ENCODE data around the gene DECR2.

DECR2 gene

DNA sequence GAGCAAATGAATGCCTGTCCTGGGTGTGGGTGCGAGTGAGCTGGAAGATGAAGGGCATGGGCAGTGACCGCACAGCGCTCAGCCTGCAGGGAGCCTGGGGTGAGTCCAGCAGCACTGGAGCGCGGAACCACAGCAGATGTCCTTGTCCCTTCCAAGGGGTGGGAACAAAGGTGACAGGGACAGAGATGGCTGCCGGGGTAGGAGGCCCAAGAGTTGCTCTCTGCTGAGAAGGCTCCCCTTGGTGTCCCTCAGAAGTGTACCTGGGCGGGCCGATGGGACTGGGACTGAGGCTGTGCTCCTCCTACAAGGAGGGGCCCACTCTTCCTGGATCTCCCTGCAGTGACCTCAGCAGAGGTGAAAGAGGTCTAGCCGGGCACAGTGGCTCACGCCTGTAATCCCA lies 12.3 kb upstream of the DECR2 start:
- H3K4me3 ChIP-seq, result no peak overlapping the region

DNA sequence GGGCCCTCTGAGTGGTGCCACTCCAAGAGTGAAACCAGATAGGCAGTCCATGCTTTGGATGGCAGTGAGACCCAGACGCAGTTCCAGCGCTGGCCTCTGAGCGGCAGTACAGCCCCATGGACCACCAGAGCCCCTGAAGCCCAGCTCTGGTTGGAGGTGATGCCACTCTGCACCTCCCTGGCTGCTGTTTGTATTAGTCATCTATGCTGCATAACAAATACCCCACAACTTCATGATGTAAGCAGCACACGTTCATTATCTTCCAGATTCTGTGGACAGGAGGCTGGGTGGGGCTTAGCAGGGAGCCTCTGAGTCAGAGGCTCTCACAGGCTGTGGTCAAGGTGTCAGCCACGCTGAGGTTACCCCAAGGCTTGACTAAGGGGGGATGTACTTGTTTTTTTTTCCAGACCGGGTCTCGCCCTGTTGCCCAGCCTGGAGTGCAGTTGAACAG lies 9.8 kb upstream of the DECR2 start:
- H4K20me1 ChIP-seq, result no peaks in the 10 kb centered on the region
- no peak for TF ChIP-seq Cebpa-rat (IDR thresholded peaks at IDR 0.05)
- H3K9me3 ChIP-seq, result no peaks in the 10 kb centered on the region
- H3K27ac ChIP-seq, result no peak overlapping the region
- no peak overlapping the region for H3K4me2 ChIP-seq
- H3K36me3 ChIP-seq, result no peaks in the 10 kb centered on the region
- H3K27me3 ChIP-seq, result no peaks in the 10 kb centered on the region
- peaks cover 19% of the 10 kb centered on the region for H3K4me1 ChIP-seq
- H3K9ac ChIP-seq, result no peak overlapping the region
- no peak overlapping the region for H3K4me3 ChIP-seq

More for the DNA sequence above, 12.3 kb upstream of the DECR2 start:
- H3K27me3 ChIP-seq, result no peaks in the 10 kb centered on the region
- TF ChIP-seq Cebpa-rat (IDR thresholded peaks at IDR 0.05), result no peak
- no peaks in the 10 kb centered on the region for H3K36me3 ChIP-seq
- no peaks in the 10 kb centered on the region for H3K9me3 ChIP-seq
- peaks cover 19% of the 10 kb centered on the region for H3K4me1 ChIP-seq
- H3K27ac ChIP-seq, result no peak overlapping the region
- no peak overlapping the region for H3K4me2 ChIP-seq
- H4K20me1 ChIP-seq, result no peaks in the 10 kb centered on the region
- H3K9ac ChIP-seq, result no peak overlapping the region

- H3K36me3 ChIP-seq, result no peaks in the 10 kb centered on the region
- no peak overlapping the region for H3K9ac ChIP-seq
- no peaks in the 10 kb centered on the region for H3K9me3 ChIP-seq
- H3K4me3 ChIP-seq, result no peak overlapping the region
- H3K4me2 ChIP-seq, result no peak overlapping the region
- no peak overlapping the region for H3K27ac ChIP-seq
- H4K20me1 ChIP-seq, result no peaks in the 10 kb centered on the region
- no peaks in the 10 kb centered on the region for H3K27me3 ChIP-seq
- H3K4me1 ChIP-seq, result peaks cover 19% of the 10 kb centered on the region
- no peak for TF ChIP-seq Cebpa-rat (IDR thresholded peaks at IDR 0.05)
These were observed 9.1 kb upstream of the DECR2 start for GRCh38 chr16:392450-393030.

DNA sequence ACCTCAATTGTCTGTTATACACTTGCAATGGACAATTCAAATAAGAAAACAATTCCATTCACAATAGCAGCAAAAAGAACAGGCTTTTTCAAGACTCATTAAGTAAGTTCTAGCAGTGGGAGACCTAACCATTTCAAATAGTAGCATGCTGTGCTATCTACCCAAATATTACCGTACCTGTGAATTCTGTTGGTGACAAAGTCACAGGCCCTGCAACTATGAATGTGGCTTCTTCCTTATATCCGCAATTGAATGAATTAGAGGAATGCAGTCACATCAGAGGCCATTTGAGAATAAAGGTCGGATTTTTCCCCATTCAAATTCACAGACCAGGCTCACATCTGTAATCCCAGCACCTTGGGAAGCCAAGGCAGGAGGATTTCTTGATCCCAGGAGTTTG lies 5.5 kb upstream of the DECR2 start:
- Histone ChIP-seq H3K4me3 (peak overlapping the region; percentile 81), H3K4me1 (peaks cover 51% of the 10 kb centered on the region), H3K27me3 (no peaks in the 10 kb centered on the region), H3K9ac (no peak overlapping the region; the same call in 1 of the 2 replicates), H3K27ac (no peak overlapping the region), H3K9me3 (no peaks in the 10 kb centered on the region), H3K36me3 (peaks cover 26% of the 10 kb centered on the region), H4K20me1 (peaks cover 28% of the 10 kb centered on the region), H3K4me2 (peak overlapping the region; percentile 79)
- no peak for TF ChIP-seq Cebpa-rat (IDR thresholded peaks at IDR 0.05)

GRCh38 chr16:396605-397004 lies 5.1 kb upstream of the DECR2 start:
- Histone ChIP-seq H3K4me1 (peaks cover 51% of the 10 kb centered on the region), H3K9ac (peak overlapping the region; percentile 57), H3K4me2 (peak overlapping the region; percentile 79), H3K27ac (no peak overlapping the region; the same call in 1 of the 2 replicates), H3K36me3 (peaks cover 26% of the 10 kb centered on the region), H3K27me3 (no peaks in the 10 kb centered on the region), H3K9me3 (no peaks in the 10 kb centered on the region), H3K4me3 (peak overlapping the region; percentile 81), H4K20me1 (peaks cover 28% of the 10 kb centered on the region)
- no peak for TF ChIP-seq Cebpa-rat (IDR thresholded peaks at IDR 0.05)

GRCh38 chr16:397135-397661 lies 4.5 kb upstream of the DECR2 start, which contains the start of gene NME4:
TSS of gene NME4 (plus strand) at chr16:397199. CDS start at chr16:397223, 24 bp downstream.
- no peaks in the 10 kb centered on the region for H3K9me3 ChIP-seq
- peak within 1 kb of the TSS; percentile 81 for H3K4me3 ChIP-seq
- peak within 1 kb of the TSS; percentile 92 for H3K9ac ChIP-seq
- peak within 1 kb of the TSS; percentile 95 for H3K27ac ChIP-seq
- peaks cover 26% of the 10 kb centered on the region for H3K36me3 ChIP-seq
- no peaks in the 10 kb centered on the region for H3K27me3 ChIP-seq
- H4K20me1 ChIP-seq, result peaks cover 28% of the 10 kb centered on the region
- peak within 1 kb of the TSS; percentile 95 for H3K4me2 ChIP-seq
- peaks cover 53% of the 10 kb centered on the region for H3K4me1 ChIP-seq
- TF ChIP-seq Cebpa-rat (IDR thresholded peaks at IDR 0.05), result no peak

DNA sequence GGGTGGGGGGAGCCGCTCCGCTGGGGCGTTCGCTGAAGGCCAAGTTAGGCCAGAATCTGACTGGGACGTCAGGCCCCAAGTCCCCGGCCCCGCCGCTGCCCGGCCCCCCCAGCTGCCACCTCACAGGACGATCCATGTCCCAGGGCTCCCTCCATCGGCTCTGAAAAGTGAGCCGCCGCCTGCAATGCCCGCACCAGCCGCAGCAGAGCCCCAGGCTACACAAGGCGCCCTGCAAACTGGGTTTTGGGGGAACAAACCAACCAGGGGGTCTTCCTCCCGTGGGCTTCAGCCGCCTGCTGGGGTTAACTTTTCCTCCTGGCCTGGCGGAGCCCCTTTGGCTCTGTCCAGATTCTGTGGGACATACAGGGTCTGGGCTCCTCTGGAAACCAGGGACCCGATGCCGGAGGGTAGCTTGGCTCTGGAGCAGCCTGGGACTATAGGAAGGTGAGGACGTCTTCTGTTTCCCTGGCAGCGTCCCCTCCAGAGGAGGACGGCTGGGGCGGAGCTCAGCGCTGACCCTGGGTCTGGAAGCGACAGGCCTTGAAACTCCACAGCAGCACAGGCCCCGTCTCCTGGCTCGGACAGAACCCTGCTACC lies 3.9 kb upstream of the DECR2 start:
- Histone ChIP-seq H3K4me3 (peak overlapping the region; percentile 40), H3K27ac (peak overlapping the region; percentile 35; the same call in 1 of the 2 replicates), H3K4me2 (peak overlapping the region; percentile 95), H3K4me1 (peaks cover 59% of the 10 kb centered on the region), H3K27me3 (no peaks in the 10 kb centered on the region), H3K9ac (0 out of 2 replicates have a peak overlapping the region, but pooled peaks have one; percentile 24), H4K20me1 (peaks cover 28% of the 10 kb centered on the region), H3K36me3 (peaks cover 26% of the 10 kb centered on the region), H3K9me3 (no peaks in the 10 kb centered on the region)
- no peak for TF ChIP-seq Cebpa-rat (IDR thresholded peaks at IDR 0.05)

GRCh38 chr16:398561-399339 lies 2.9 kb upstream of the DECR2 start:
- H3K27ac ChIP-seq, result no peak overlapping the region
- peak overlapping the region; percentile 24; the same call in 1 of the 2 replicates for H3K9ac ChIP-seq
- H3K4me2 ChIP-seq, result peak overlapping the region; percentile 95
- no peak for TF ChIP-seq Cebpa-rat (IDR thresholded peaks at IDR 0.05)
- H3K9me3 ChIP-seq, result no peaks in the 10 kb centered on the region
- no peak overlapping the region for H3K4me3 ChIP-seq
- no peaks in the 10 kb centered on the region for H3K27me3 ChIP-seq
- peaks cover 26% of the 10 kb centered on the region for H3K36me3 ChIP-seq
- H3K4me1 ChIP-seq, result peaks cover 62% of the 10 kb centered on the region
- H4K20me1 ChIP-seq, result peaks cover 28% of the 10 kb centered on the region

DNA sequence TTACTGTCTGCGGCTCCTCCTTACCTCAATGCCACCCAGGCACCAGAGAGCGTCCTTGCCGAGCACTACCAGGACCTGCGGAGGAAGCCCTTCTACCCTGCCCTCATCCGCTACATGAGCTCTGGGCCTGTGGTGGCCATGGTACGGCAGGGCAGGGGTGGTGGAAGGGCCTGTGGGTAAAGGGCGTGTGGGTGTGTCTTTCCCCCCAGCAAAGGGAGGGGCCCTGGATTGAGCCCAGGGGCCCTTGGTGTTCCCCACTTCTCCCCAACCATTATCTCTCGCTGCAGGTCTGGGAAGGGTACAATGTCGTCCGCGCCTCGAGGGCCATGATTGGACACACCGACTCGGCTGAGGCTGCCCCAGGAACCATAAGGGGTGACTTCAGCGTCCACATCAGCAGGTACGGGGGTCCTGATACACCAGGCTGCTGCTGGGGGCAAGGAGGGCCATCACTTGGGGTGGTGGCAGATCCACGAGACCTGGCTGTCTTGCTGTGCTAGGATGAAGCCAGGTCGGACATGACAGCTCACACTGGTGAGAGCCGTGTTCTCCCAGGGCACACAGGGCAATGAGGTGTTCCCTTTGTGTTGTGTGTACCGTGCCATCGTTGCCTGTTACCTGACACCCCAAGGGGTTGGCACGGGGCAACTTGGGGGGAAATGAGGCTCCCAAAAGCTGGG lies 2.2 kb upstream of the DECR2 start:
- peaks cover 62% of the 10 kb centered on the region for H3K4me1 ChIP-seq
- H3K9me3 ChIP-seq, result no peaks in the 10 kb centered on the region
- 0 out of 2 replicates have a peak overlapping the region, but pooled peaks have one; percentile 4 for H3K9ac ChIP-seq
- H3K27me3 ChIP-seq, result no peaks in the 10 kb centered on the region
- no peak overlapping the region for H3K4me3 ChIP-seq
- peaks cover 28% of the 10 kb centered on the region for H4K20me1 ChIP-seq
- peaks cover 26% of the 10 kb centered on the region for H3K36me3 ChIP-seq
- TF ChIP-seq Cebpa-rat (IDR thresholded peaks at IDR 0.05), result no peak
- 0 out of 2 replicates have a peak overlapping the region, but pooled peaks have one; percentile 79 for H3K27ac ChIP-seq
- peak overlapping the region; percentile 95; the same call in 1 of the 2 replicates for H3K4me2 ChIP-seq

All from BLaER1 (cell line).